SH-SY5Y (cell line): Measurements from ENCODE around the gene BMX.

Source experiments
- GATA2 ChIP-seq: IDR thresholded peaks from 2 replicates; pipeline ENCODE4 v1.6.1; 2011; ENCODE audit warnings: mild to moderate bottlenecking, low read depth, low read length
- GATA3 ChIP-seq: IDR thresholded peaks from 2 replicates; pipeline ENCODE4 v1.6.1; 2011; ENCODE audit warnings: low read depth, mild to moderate bottlenecking, low read length, moderate library complexity

DNA sequence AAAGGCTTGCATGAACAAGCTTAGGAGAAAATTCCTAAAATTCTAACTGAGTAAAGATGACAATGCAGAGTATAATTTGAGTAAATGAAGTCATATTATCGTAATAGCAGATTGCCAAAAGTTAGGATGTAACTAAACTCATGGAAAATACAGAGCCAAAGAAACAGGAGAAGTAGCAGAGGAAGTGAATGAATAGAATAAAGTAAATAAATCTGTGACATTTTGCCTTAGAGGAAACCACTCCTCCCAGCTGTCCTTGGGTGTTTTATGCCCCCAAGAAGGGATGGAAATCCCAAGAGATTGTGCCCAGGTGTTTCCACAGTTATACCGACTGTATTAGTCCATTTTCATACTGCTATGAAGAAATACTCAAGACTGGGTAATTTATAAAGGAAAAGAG lies 1.9 kb upstream of the BMX start:
- no peak for TF ChIP-seq GATA2
- TF ChIP-seq GATA3: no peak
